ENCODE measurements around the gene PPP4R4.

Gene PPP4R4

GRCh38 chr14:94307410-94307992 lies 133.4 kb downstream of the PPP4R4 start:
- DNase-seq (ENCODE audit: low read depth) = no peak

- no peak for DNase-seq (ENCODE audit: low read depth)
These were observed 135.6 kb downstream of the PPP4R4 start for GRCh38 chr14:94309721-94310120.

GRCh38 chr14:94310248-94310647 lies 136.1 kb downstream of the PPP4R4 start:
- no peak for DNase-seq (ENCODE audit: low read depth)

DNA sequence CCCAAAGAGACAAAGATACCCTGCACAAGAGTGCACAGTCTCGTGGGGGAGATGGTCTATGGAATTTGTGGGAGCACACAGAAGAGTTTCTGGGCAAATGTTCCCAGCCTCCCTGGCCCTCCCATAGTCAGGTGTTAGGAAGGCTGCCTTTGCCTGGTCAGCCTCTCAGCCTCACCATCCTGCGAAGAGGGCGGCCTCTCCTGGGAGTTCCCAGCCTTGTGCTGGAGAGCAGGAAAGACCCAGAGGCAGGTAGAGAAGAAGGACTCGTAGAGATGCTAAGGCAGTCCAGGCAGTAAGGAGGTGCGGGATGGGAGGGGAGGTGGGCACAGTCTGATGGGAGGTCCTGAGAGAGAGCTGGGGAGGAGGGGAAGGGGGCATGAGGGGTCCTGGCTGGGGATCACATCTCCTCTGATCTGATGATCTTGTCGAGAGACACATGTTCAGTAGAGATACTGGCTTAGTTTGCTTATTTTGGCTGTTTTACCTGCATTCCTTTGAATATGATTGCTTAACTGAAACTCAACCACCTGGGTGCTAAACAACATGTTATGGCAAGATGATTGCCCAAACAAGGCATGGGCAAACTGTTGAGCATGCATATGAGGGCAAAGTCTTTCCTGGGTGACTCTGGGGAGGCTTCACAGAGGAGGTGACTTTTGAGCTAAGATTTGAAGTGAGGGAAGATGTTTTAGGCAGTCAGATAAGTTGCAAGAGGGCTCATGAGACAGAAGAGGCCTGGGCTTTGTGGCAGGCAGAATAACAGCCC lies 138.5 kb downstream of the PPP4R4 start:
- no peak for DNase-seq (ENCODE audit: low read depth)

GRCh38 chr14:94313991-94314655 lies 140.0 kb downstream of the PPP4R4 start:
- no peak for DNase-seq (ENCODE audit: low read depth)

- no peak for DNase-seq (ENCODE audit: low read depth)
These were observed 140.8 kb downstream of the PPP4R4 start for GRCh38 chr14:94314890-94315289.

- DNase-seq (ENCODE audit: low read depth) = no peak
These were observed 142.6 kb downstream of the PPP4R4 start for GRCh38 chr14:94316692-94317091.

GRCh38 chr14:94317259-94317658 lies 143.1 kb downstream of the PPP4R4 start:
- no peak for DNase-seq (ENCODE audit: low read depth)

DNA sequence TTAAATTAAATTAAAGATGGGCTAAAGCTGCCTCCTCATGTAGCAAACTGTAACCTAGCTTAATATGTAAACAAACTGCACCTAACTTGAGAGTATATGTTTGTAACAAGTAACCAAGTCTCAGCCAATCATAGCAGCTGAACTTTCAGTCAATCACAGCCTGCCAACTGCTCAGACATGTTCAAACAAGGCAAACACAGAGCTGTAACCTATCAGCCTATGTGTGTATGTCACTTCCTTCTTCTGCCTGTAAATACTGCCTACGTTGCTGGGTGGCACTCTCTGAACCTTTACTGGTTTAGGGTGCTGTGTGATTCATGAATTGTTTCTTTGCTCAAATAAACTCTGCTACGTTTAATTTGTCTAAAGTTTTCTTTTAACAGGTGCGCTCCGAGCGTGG lies 146.1 kb downstream of the PPP4R4 start:
- DNase-seq (ENCODE audit: low read depth) = no peak

GRCh38 chr14:94321421-94322271 lies 147.5 kb downstream of the PPP4R4 start:
- no peak for DNase-seq (ENCODE audit: low read depth)

- no peak for DNase-seq (ENCODE audit: low read depth)
These were observed 148.8 kb downstream of the PPP4R4 start, which contains the start of gene SERPINA6 for GRCh38 chr14:94322648-94323570. Gene SERPINA6, minus strand, starts transcription at chr14:94323336. Its CDS starts 8,688 bp downstream, at chr14:94314648.

- DNase-seq (ENCODE audit: low read depth) = no peak
These were observed 154.1 kb downstream of the PPP4R4 start for GRCh38 chr14:94328196-94328595.
